ENCODE data around the gene VPS26A. TPM values are rescaled to one million over a fixed set of nuclear protein-coding genes. Genes with fewer than 3 reads are reported as not detected.
"Not testable (repeated sequence)": the region's sequence is repeated elsewhere in the genome, so short reads cannot be mapped to it uniquely, and the experiment has no call there.

The VPS26A gene
- total RNA-seq, 2 donors from 2014 or later: 29.5 to 46.3 TPM

GRCh38 chr10:69139961-69140360, 16.0 kb downstream of the VPS26A start:
- DNase-seq (ENCODE audit: low spot score) (no peak), ATAC-seq (ENCODE audit: insufficient number of reproducible peaks, low FRiP score, low read depth) (no peak)
- no peaks in the 10 kb centered on the region for H3K9me3 ChIP-seq
- H3K27me3 ChIP-seq (replicated peaks; ENCODE audit: insufficient read depth): no peaks in the 10 kb centered on the region
- H3K36me3 ChIP-seq: peaks cover under 1% of the 10 kb centered on the region
- no peak for TF ChIP-seq CTCF (IDR thresholded peaks at IDR 0.05)
- no peak overlapping the region for H3K4me3 ChIP-seq
- no peaks in the 10 kb centered on the region for H3K4me1 ChIP-seq (ENCODE audit: control insufficient read depth in 1 of 2, low read depth in 2 of 2)
- no peak overlapping the region for H3K27ac ChIP-seq

GRCh38 chr10:69141304-69141703, 17.3 kb downstream of the VPS26A start:
- Histone ChIP-seq H3K27me3 (replicated peaks; ENCODE audit: insufficient read depth) (no peaks in the 10 kb centered on the region), H3K9me3 (no peaks in the 10 kb centered on the region), H3K27ac (no peak overlapping the region), H3K4me3 (no peak overlapping the region), H3K4me1 (ENCODE audit: control insufficient read depth in 1 of 2, low read depth in 2 of 2) (peaks cover 0 to 3% of the 10 kb centered on the region in 2 donors), H3K36me3 (no peaks in the 10 kb centered on the region)
- no peak for TF ChIP-seq CTCF (IDR thresholded peaks at IDR 0.05)
- ATAC-seq (ENCODE audit: insufficient number of reproducible peaks, low FRiP score, low read depth) (no peak), DNase-seq (ENCODE audit: low spot score) (no peak)

- not testable (repeated sequence) for DNase-seq (ENCODE audit: low spot score); H3K27me3 ChIP-seq (replicated peaks; ENCODE audit: insufficient read depth); H3K4me1 ChIP-seq (ENCODE audit: control insufficient read depth in 1 of 2, low read depth in 2 of 2); H3K4me3 ChIP-seq; H3K36me3 ChIP-seq; H3K9me3 ChIP-seq; H3K27ac ChIP-seq; ATAC-seq (ENCODE audit: insufficient number of reproducible peaks, low FRiP score, low read depth)
Measured at GRCh38 chr10:69142074-69142473, 18.1 kb downstream of the VPS26A start.

GRCh38 chr10:69142983-69143382, 19.0 kb downstream of the VPS26A start:
- TF ChIP-seq CTCF (IDR thresholded peaks at IDR 0.05): no peak
- H3K9me3 ChIP-seq: no peaks in the 10 kb centered on the region
- no peaks in the 10 kb centered on the region for H3K36me3 ChIP-seq
- H3K27me3 ChIP-seq (replicated peaks; ENCODE audit: insufficient read depth): no peaks in the 10 kb centered on the region
- H3K27ac ChIP-seq: no peak overlapping the region
- ATAC-seq (ENCODE audit: insufficient number of reproducible peaks, low FRiP score, low read depth) (no peak), DNase-seq (ENCODE audit: low spot score) (no peak)
- H3K4me3 ChIP-seq: no peak overlapping the region
- H3K4me1 ChIP-seq (ENCODE audit: control insufficient read depth in 1 of 2, low read depth in 2 of 2): peaks cover 0 to 7% of the 10 kb centered on the region in 2 donors

GRCh38 chr10:69145329-69145728, 21.4 kb downstream of the VPS26A start:
- no peak for TF ChIP-seq CTCF (IDR thresholded peaks at IDR 0.05)
- no peaks in the 10 kb centered on the region for H3K9me3 ChIP-seq
- H3K4me3 ChIP-seq: no peak overlapping the region
- no peak for DNase-seq (ENCODE audit: low spot score)
- H3K36me3 ChIP-seq: no peaks in the 10 kb centered on the region
- no peak overlapping the region for H3K27ac ChIP-seq
- ATAC-seq (ENCODE audit: insufficient number of reproducible peaks, low FRiP score, low read depth): no peak
- no peaks in the 10 kb centered on the region for H3K27me3 ChIP-seq (replicated peaks; ENCODE audit: insufficient read depth)
- H3K4me1 ChIP-seq (ENCODE audit: control insufficient read depth in 1 of 2, low read depth in 2 of 2): peaks cover 0 to 7% of the 10 kb centered on the region in 2 donors

GRCh38 chr10:69145864-69146263, 21.9 kb downstream of the VPS26A start:
- no peak for ATAC-seq (ENCODE audit: insufficient number of reproducible peaks, low FRiP score, low read depth)

More at GRCh38 chr10:69145864-69146263, 21.9 kb downstream of the VPS26A start:
- Histone ChIP-seq H3K4me3 (no peak overlapping the region), H3K4me1 (ENCODE audit: control insufficient read depth in 1 of 2, low read depth in 2 of 2) (peaks cover 0 to 7% of the 10 kb centered on the region in 2 donors), H3K36me3 (no peaks in the 10 kb centered on the region), H3K27me3 (replicated peaks; ENCODE audit: insufficient read depth) (no peaks in the 10 kb centered on the region), H3K27ac (no peak overlapping the region), H3K9me3 (no peaks in the 10 kb centered on the region)
- no peak for TF ChIP-seq CTCF (IDR thresholded peaks at IDR 0.05)
- no peak for DNase-seq (ENCODE audit: low spot score)

All from thoracic aorta (tissue), 2 donors.